Type B pancreatic cell (in vitro differentiated cells): ENCODE data around the gene UQCR10. TPM values are rescaled to one million over a fixed set of nuclear protein-coding genes. Genes with fewer than 3 reads are reported as not detected.

Experiments
- DNase-seq: peaks from one replicate; pipeline ENCODE4 v3.0.0; 2021; ENCODE audit warnings: mixed read lengths; ENCODE audit not compliant: unreplicated experiment; ENCODE audit errors: extremely low spot score
- H3K27ac Mint-ChIP-seq: 2 replicates; pipeline ENCODE4 v1.8.0; 2021; ENCODE audit warnings: mild to moderate bottlenecking, mixed read lengths
- H3K27me3 Mint-ChIP-seq: 2 replicates; pipeline ENCODE4 v1.8.0; 2021; ENCODE audit warnings: mixed read lengths
- H3K36me3 Mint-ChIP-seq: 2 replicates; pipeline ENCODE4 v1.8.0; 2021; ENCODE audit warnings: mixed read lengths
- H3K4me1 Mint-ChIP-seq: one replicate; pipeline ENCODE4 v1.8.0; 2021; ENCODE audit warnings: mixed read lengths; ENCODE audit not compliant: unreplicated experiment
- H3K4me3 Mint-ChIP-seq: 2 replicates; pipeline ENCODE4 v1.8.0; 2021; ENCODE audit warnings: mild to moderate bottlenecking, mixed read lengths
- H3K9me3 Mint-ChIP-seq: 2 replicates; pipeline ENCODE4 v1.8.0; 2021; ENCODE audit warnings: mixed read lengths
- total RNA-seq: library from RNA; stranded (reverse); gene quantifications from 2 replicates; pipeline ENCODE4 v1.2.1, GENCODE V29; 2021; ENCODE audit warnings: low replicate concordance
- TF ChIP-seq, protein P1 (sequence below): fragments of 200-600 bp; sonication (generic); conservative IDR thresholded peaks from 2 replicates; pipeline ENCODE4 v1.5.0; 2021; ENCODE audit warnings: antibody characterized with exemption, mild to moderate bottlenecking

Gene UQCR10
- total RNA-seq, 1 donor from 2014 or later, result 137 TPM

DNA sequence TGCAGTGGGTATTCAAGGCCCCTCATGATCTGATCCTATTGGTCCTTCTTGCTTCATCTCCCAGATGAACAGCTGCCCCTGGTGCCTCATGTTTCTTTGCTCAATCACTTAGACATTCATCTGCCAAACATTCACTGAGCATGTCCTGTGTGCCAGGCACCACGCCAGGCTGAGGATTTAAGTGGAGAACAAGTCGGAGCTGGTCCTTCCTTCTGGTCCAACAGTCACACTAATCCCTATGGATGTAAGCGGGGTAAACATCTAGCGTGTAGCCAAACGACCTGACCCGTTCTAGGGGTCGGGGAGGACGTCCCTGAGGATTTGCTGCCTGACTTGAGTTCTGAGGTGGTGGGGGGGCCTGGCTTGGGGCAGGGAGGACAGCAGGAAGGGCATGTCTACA lies 22.3 kb upstream of the UQCR10 start:
- H3K27me3 Mint-ChIP-seq, result no peaks in the 10 kb centered on the region
- no peak overlapping the region for H3K27ac Mint-ChIP-seq
- H3K9me3 Mint-ChIP-seq, result no peaks in the 10 kb centered on the region
- no peaks in the 10 kb centered on the region for H3K4me1 Mint-ChIP-seq
- peaks cover 11% of the 10 kb centered on the region for H3K36me3 Mint-ChIP-seq
- H3K4me3 Mint-ChIP-seq, result no peak overlapping the region
- DNase-seq, result no peak
- TF ChIP-seq, protein P1, sequence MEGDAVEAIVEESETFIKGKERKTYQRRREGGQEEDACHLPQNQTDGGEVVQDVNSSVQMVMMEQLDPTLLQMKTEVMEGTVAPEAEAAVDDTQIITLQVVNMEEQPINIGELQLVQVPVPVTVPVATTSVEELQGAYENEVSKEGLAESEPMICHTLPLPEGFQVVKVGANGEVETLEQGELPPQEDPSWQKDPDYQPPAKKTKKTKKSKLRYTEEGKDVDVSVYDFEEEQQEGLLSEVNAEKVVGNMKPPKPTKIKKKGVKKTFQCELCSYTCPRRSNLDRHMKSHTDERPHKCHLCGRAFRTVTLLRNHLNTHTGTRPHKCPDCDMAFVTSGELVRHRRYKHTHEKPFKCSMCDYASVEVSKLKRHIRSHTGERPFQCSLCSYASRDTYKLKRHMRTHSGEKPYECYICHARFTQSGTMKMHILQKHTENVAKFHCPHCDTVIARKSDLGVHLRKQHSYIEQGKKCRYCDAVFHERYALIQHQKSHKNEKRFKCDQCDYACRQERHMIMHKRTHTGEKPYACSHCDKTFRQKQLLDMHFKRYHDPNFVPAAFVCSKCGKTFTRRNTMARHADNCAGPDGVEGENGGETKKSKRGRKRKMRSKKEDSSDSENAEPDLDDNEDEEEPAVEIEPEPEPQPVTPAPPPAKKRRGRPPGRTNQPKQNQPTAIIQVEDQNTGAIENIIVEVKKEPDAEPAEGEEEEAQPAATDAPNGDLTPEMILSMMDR, result no peak

- no peaks in the 10 kb centered on the region for H3K27me3 Mint-ChIP-seq
- no peaks in the 10 kb centered on the region for H3K4me1 Mint-ChIP-seq
- H3K9me3 Mint-ChIP-seq, result no peaks in the 10 kb centered on the region
- H3K36me3 Mint-ChIP-seq, result peaks cover 11% of the 10 kb centered on the region
- DNase-seq, result no peak
- H3K27ac Mint-ChIP-seq, result no peak overlapping the region
- H3K4me3 Mint-ChIP-seq, result no peak overlapping the region
- TF ChIP-seq, protein P1, result no peak
Observed at GRCh38 chr22:29747832-29748231, 19.3 kb upstream of the UQCR10 start.

GRCh38 chr22:29748248-29748893 lies 18.8 kb upstream of the UQCR10 start:
- H3K27ac Mint-ChIP-seq, result no peak overlapping the region
- no peaks in the 10 kb centered on the region for H3K9me3 Mint-ChIP-seq
- no peak overlapping the region for H3K4me3 Mint-ChIP-seq
- H3K27me3 Mint-ChIP-seq, result no peaks in the 10 kb centered on the region
- no peaks in the 10 kb centered on the region for H3K4me1 Mint-ChIP-seq
- TF ChIP-seq, protein P1, result no peak
- peaks cover 11% of the 10 kb centered on the region for H3K36me3 Mint-ChIP-seq
- DNase-seq, result no peak

GRCh38 chr22:29750029-29750428 lies 17.1 kb upstream of the UQCR10 start:
- Mint-ChIP-seq H3K27ac (no peak overlapping the region), H3K9me3 (no peaks in the 10 kb centered on the region), H3K4me3 (no peak overlapping the region), H3K27me3 (no peaks in the 10 kb centered on the region), H3K36me3 (peaks cover 8% of the 10 kb centered on the region), H3K4me1 (no peaks in the 10 kb centered on the region)
- no peak for DNase-seq
- TF ChIP-seq, protein P1, result no peak

- no peak for DNase-seq
- no peaks in the 10 kb centered on the region for H3K9me3 Mint-ChIP-seq
- no peaks in the 10 kb centered on the region for H3K27me3 Mint-ChIP-seq
- H3K4me1 Mint-ChIP-seq, result no peaks in the 10 kb centered on the region
- TF ChIP-seq, protein P1, result no peak
- peaks cover 4% of the 10 kb centered on the region for H3K36me3 Mint-ChIP-seq
- H3K4me3 Mint-ChIP-seq, result no peak overlapping the region
- H3K27ac Mint-ChIP-seq, result no peak overlapping the region
Observed at GRCh38 chr22:29750559-29751538, 16.3 kb upstream of the UQCR10 start.
